SK-N-SH (cell line): ENCODE results near the gene BAIAP2L1. TPM values are rescaled to one million over a fixed set of nuclear protein-coding genes. Genes with fewer than 3 reads are reported as not detected.
A peak's percentile ranks its signal among the peaks of the same experiment; 100 is the strongest.

Experiments
- CTCF ChIA-PET: fragments of 300-600, 350-600 bp; formaldehyde crosslinking; extraction: SDS; loops from one replicate; lab custom pipeline; 2021; lab: Yijun Ruan, JAX
- POLR2A ChIA-PET: fragments of 350-600 bp; sonication (Branson Sonifier 250); formaldehyde crosslinking; extraction: SDS; loops from one replicate; lab custom pipeline; 2020; ENCODE audit warnings: antibody characterized with exemption, inconsistent platforms; lab: Yijun Ruan, JAX
- DNase-seq: peaks from one replicate; pipeline ENCODE4 v3.0.0; 2012
- H2AFZ ChIP-seq: fragments of 200-600 bp; sonication (generic); 2 replicates; pipeline ENCODE4 v1.8.1; 2016; ENCODE audit warnings: antibody characterized with exemption, mild to moderate bottlenecking, low read depth
- H3F3A ChIP-seq: fragments of 200-600 bp; sonication (generic); replicated peaks from 2 replicates; pipeline ENCODE3; 2016; ENCODE audit warnings: antibody characterized with exemption, mild to moderate bottlenecking; ENCODE audit not compliant: insufficient read depth
- H3K27ac ChIP-seq, 2 experiments: fragments of 200-500 bp in 1 of 2; fragments of 200-600 bp in 1 of 2; sonication (Bioruptor generic) in 1 of 2; sonication (generic), shearing (Covaris generic) in 1 of 2; 2 replicates each; pipeline versions ENCODE4 v1.5.1 to v1.6.1; 2014 to 2016; ENCODE audit warnings: low read depth in 2 of 2, inconsistent platforms in 1 of 2, low read length in 1 of 2, mild to moderate bottlenecking in 1 of 2, mixed read lengths in 1 of 2
- H3K27me3 ChIP-seq: fragments of 200-600 bp; sonication (generic), shearing (Covaris generic); 2 replicates; pipeline ENCODE4 v1.6.1; 2016; ENCODE audit warnings: mixed run types; ENCODE audit not compliant: insufficient read depth
- H3K36me3 ChIP-seq, 2 experiments: fragments of 200-500 bp in 1 of 2; fragments of 200-600 bp in 1 of 2; sonication (Bioruptor generic) in 1 of 2; sonication (generic) in 1 of 2; replicated peaks in 1 of 2; 2 replicates each; pipeline versions ENCODE3 to v1.5.1; 2014 to 2016; ENCODE audit warnings: low read length in 1 of 2, mild to moderate bottlenecking in 1 of 2; ENCODE audit not compliant: insufficient read depth in 2 of 2, control insufficient read depth in 1 of 2
- H3K4me1 ChIP-seq, 2 experiments: fragments of 200-500 bp in 1 of 2; fragments of 200-600 bp in 1 of 2; sonication (Bioruptor generic) in 1 of 2; sonication (generic), shearing (Covaris generic) in 1 of 2; 2 replicates each; pipeline versions ENCODE4 v1.5.1 to v1.6.1; 2014 to 2016; ENCODE audit warnings: low read depth in 1 of 2, low read length in 1 of 2, mixed run types in 1 of 2; ENCODE audit not compliant: insufficient read depth in 2 of 2, control insufficient read depth in 1 of 2
- H3K4me2 ChIP-seq: fragments of 200-600 bp; sonication (generic), shearing (Covaris generic); 2 replicates; pipeline ENCODE4 v1.6.1; 2017; ENCODE audit warnings: mixed run types
- H3K4me3 ChIP-seq, 2 experiments: fragments of 200-500 bp in 1 of 2; fragments of 200-600 bp in 1 of 2; sonication (Bioruptor generic) in 1 of 2; sonication (generic), shearing (Covaris generic) in 1 of 2; 2 replicates each; pipeline versions ENCODE4 v1.5.1 to v1.8.1; 2014 to 2016; ENCODE audit warnings: low read depth in 2 of 2, inconsistent platforms in 1 of 2, low read length in 1 of 2, mild to moderate bottlenecking in 1 of 2, mixed read lengths in 1 of 2, moderate library complexity in 1 of 2
- H3K79me2 ChIP-seq: fragments of 200-600 bp; sonication (generic); 2 replicates; pipeline ENCODE4 v1.8.1; 2017; ENCODE audit warnings: mild to moderate bottlenecking; ENCODE audit not compliant: insufficient read depth
- H3K9ac ChIP-seq: fragments of 200-600 bp; sonication (generic); 2 replicates; pipeline ENCODE4 v1.6.1; 2017; ENCODE audit warnings: mixed run types
- H3K9me2 ChIP-seq: fragments of 200-600 bp; sonication (generic); 2 replicates; pipeline ENCODE4 v1.6.1; 2017; ENCODE audit warnings: mixed run types
- H3K9me3 ChIP-seq: fragments of 200-600 bp; sonication (generic); 2 replicates; pipeline ENCODE4 v1.6.1; 2017; ENCODE audit warnings: mixed run types, mild to moderate bottlenecking, moderate library complexity
- H4K20me1 ChIP-seq: fragments of 200-600 bp; sonication (generic); 2 replicates; pipeline ENCODE4 v1.6.1; 2017; ENCODE audit warnings: mild to moderate bottlenecking, mixed run types; ENCODE audit not compliant: insufficient read depth
- ELF1 ChIP-seq: IDR thresholded peaks from 2 replicates; pipeline ENCODE4 v1.4.0; 2012
- GATA2 ChIP-seq: sonication (generic); formaldehyde crosslinking; IDR thresholded peaks from 2 replicates; pipeline ENCODE4 v1.5.0; 2020; ENCODE audit warnings: mild to moderate bottlenecking, missing genetic modification reagents
- MEF2A ChIP-seq: IDR thresholded peaks from 2 replicates; pipeline ENCODE4 v1.4.0; 2012; ENCODE audit warnings: low read depth, borderline replicate concordance
- RCOR1 ChIP-seq: fragments of 150-350 bp; IDR thresholded peaks from 2 replicates; pipeline ENCODE4 v1.6.1; 2017; ENCODE audit warnings: antibody characterized with exemption, low read length
- USF1 ChIP-seq: IDR thresholded peaks from 2 replicates; pipeline ENCODE4 v1.4.0; 2012; ENCODE audit warnings: low read depth, borderline replicate concordance
- WGBS: methylation state at CpG from one replicate; pipeline ENCODE4 v1.1.6; 2017; ENCODE audit warnings: low lambda C conversion rate; 5-methylcytosine and 5-hydroxymethylcytosine counted together
- polyA plus RNA-seq, 3 experiments: library from polyadenylated mRNA; depleted of rRNA; stranded (reverse); fragments of >200 nt; gene quantifications; 2 replicates each; pipeline ENCODE4 v1.2.3, GENCODE V29; 2012
- TF ChIP-seq, protein P1 (sequence below): fragments of 200-600 bp; sonication (generic); IDR thresholded peaks from 2 replicates; pipeline ENCODE4 v1.6.1; 2017; ENCODE audit warnings: antibody characterized with exemption, mild to moderate bottlenecking, moderate library complexity

BAIAP2L1 gene
- polyA plus RNA-seq, 1 of the 3 experiments (the other 2 are of a cell fraction): 8.8 TPM

DNA sequence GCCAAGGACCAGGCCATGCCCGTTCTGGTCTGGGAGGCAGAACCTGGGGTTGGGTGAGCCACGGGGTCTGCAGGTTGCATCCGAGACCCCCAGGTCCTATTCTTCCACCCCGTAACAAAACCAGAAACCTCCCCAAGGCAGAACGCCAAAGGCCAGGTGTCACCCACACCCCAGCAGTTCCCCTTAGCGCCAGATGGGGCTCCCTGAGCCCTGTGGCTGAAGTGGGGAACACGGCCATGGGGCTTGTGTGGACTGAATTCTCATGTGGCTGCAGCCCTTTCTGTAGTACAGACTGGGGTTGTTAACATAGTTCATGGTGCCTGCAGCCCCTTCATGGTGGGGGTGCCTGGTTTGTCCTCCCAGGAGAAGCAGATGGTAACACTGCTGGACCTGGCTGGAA, 109.2 kb downstream of the BAIAP2L1 start:
- H3K36me3 ChIP-seq: peaks cover 29 to 50% of the 10 kb centered on the region in 2 experiments

DNA sequence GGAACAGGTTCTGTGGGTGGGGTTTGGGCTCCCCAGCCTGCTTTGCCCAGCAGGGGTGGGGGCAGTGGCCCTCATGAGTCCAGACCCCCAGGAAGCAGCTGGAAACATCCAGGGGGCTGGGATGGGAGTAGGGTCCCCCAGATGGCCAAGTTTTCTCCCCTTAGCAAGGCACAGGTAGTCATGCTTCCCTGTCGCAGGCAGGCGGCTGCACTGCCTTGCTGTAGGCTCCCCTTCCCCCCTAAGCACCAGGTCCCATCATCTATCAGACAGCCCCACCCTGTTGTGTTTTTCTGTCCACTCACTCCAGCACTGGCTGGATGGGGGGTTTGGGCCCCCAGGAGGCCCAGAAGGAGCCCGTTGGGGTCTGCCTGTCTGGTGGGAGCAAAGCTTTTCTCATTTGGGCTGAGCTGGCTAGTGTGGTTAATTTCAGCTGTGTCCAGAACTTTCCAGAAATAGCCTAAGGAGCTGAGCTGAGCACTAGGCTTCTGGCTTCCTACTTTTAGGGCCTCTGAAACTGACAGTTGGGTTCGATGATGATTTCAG, 111.5 kb downstream of the BAIAP2L1 start:
- Histone ChIP-seq H3K9ac (no peak overlapping the region), H3K4me3 (no peak overlapping the region), H4K20me1 (peaks cover 92% of the 10 kb centered on the region), H3K4me2 (no peak overlapping the region), H3K9me3 (no peaks in the 10 kb centered on the region), H3K27ac (no peak overlapping the region; a peak in 1 of 4 replicates), H2AFZ (no peak overlapping the region), H3K4me1 (peaks cover 22 to 25% of the 10 kb centered on the region in 2 experiments; a peak in 3 of 4 replicates)
- peak; percentile 35 for DNase-seq
- no peak for TF ChIP-seq MEF2A
- TF ChIP-seq ELF1: no peak
- TF ChIP-seq USF1: no peak
- no peak for TF ChIP-seq RCOR1
- TF ChIP-seq, all 33 proteins: peak for 0
- Histone ChIP-seq H3K27me3 (no peaks in the 10 kb centered on the region), H3K36me3 (peaks cover 29 to 50% of the 10 kb centered on the region in 2 experiments), H3F3A (peaks cover 25% of the 10 kb centered on the region), H3K79me2 (peaks cover 97% of the 10 kb centered on the region), H3K9me2 (no peaks in the 10 kb centered on the region)
- WGBS: 94% methylated on average over 2 of the region's 4 CpGs
- POLR2A ChIA-PET: no interaction called here
- CTCF ChIA-PET: interaction anchor here (1.5 to 4.0 kb wide), 2 partner anchors 112 to 132 kb away, joined by 4 to 14 read pairs; partner anchors contain the start of gene BAIAP2L1

More for the DNA sequence above, 109.2 kb downstream of the BAIAP2L1 start:
- no peak overlapping the region for H2AFZ ChIP-seq
- peaks cover 0 to 8% of the 10 kb centered on the region in 2 experiments; a peak in 1 of 4 replicates for H3K4me1 ChIP-seq
- no peak overlapping the region for H3K9ac ChIP-seq
- WGBS: 93% methylated on average over 7 of the region's 7 CpGs
- DNase-seq: peak; percentile 56
- no peak overlapping the region for H3K4me3 ChIP-seq
- H3K27me3 ChIP-seq: no peaks in the 10 kb centered on the region
- no peak overlapping the region for H3K4me2 ChIP-seq
- TF ChIP-seq GATA2 (CRISPR knock-in tag): no peak
- TF ChIP-seq, protein P1, sequence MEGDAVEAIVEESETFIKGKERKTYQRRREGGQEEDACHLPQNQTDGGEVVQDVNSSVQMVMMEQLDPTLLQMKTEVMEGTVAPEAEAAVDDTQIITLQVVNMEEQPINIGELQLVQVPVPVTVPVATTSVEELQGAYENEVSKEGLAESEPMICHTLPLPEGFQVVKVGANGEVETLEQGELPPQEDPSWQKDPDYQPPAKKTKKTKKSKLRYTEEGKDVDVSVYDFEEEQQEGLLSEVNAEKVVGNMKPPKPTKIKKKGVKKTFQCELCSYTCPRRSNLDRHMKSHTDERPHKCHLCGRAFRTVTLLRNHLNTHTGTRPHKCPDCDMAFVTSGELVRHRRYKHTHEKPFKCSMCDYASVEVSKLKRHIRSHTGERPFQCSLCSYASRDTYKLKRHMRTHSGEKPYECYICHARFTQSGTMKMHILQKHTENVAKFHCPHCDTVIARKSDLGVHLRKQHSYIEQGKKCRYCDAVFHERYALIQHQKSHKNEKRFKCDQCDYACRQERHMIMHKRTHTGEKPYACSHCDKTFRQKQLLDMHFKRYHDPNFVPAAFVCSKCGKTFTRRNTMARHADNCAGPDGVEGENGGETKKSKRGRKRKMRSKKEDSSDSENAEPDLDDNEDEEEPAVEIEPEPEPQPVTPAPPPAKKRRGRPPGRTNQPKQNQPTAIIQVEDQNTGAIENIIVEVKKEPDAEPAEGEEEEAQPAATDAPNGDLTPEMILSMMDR: peak; percentile 32; the same call in 1 of the 2 replicates
- H3K79me2 ChIP-seq: peaks cover 84% of the 10 kb centered on the region
- H3K9me2 ChIP-seq: no peaks in the 10 kb centered on the region
- no peak overlapping the region for H3K27ac ChIP-seq
- peaks cover 75% of the 10 kb centered on the region for H4K20me1 ChIP-seq
- no peaks in the 10 kb centered on the region for H3K9me3 ChIP-seq
- ChIA-PET POLR2A (no interaction called here), CTCF (interaction anchor here (1.0 to 4.0 kb wide), 2 partner anchors 110 to 129 kb away, joined by 4 to 14 read pairs; partner anchors contain the start of gene BAIAP2L1)
- peaks cover 27% of the 10 kb centered on the region for H3F3A ChIP-seq
